DMS153 (cell line): ENCODE data around the gene HEYL.
A peak's percentile ranks its signal among the peaks of the same experiment; 100 is the strongest.

Source experiments
- DNase-seq: peaks from one replicate; lab custom pipeline; 2025; lab: John Stamatoyannopoulos, UW

HEYL gene

GRCh38 chr1:39666772-39667171 is 27.3 kb upstream of the HEYL start:
- no peak for DNase-seq

GRCh38 chr1:39663559-39663958 is 24.1 kb upstream of the HEYL start:
- DNase-seq = no peak

DNA sequence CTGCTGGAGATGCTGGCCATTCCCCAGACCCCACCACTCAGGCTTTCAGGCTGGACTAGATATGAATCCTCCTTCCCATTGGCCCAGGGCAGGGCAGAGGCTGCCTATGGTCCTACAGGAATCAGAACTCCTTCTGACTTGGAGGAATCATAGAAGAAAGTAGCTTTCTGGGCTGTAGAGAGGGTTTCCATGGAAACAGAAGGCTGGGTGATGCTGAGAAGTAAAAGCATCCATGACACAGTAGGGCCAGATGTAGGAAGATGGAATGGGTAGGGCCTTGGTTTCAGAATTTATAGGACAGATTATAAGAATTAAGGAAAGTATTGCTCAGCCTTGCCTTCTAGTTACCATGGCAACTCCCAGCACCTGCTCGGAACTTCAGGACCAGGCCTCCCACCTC is 23.4 kb upstream of the HEYL start:
- no peak for DNase-seq

- DNase-seq = no peak
Observed at GRCh38 chr1:39659538-39659937, 20.1 kb upstream of the HEYL start.

DNA sequence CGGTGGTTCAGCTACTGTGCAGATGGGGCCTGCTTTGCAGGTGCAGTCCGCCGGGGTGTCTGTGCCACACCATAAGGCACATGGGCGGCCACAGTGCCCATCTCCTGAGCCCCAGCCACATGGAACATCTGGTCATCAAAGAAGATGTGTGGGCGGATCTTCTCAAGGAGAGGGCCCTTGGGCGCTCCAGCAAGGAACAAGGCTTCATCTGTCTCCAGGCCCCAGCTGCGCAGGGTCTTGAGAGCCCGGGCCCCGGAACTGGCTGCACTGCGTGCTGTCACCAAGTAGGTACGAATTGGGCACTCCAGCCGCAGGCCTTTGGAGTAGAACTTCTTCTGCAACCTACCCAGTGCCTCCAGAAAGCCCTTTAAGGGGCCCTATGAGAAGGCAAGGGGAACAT is 19.7 kb upstream of the HEYL start:
- DNase-seq = no peak

DNA sequence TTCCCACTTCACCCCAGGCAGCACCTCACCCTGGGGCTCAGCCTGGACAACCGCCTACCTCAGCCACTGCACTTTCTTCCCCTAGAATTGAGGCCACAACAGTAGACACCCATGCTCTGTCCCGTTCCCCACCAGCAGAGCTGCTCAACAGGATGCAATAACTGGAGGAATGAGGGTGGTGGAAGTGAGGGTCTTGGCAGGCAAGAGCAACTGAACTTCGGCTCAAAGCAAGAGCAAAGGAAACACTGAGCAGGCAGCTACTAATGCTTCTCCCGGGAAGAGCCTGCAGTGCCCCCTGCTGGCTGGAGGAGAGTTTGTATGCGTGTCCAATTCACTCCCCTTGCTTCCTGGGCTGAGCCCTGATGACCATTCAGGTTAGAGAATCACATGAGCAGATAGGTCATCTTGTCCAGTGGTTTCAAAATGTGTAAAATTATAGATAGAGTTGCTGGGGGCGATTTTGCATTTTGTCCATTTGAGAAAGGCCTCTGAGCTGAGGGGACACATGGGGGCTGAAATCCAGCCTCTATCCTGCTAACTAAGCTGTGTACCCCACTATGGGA is 18.6 kb upstream of the HEYL start:
- DNase-seq = peak; percentile 67

DNA sequence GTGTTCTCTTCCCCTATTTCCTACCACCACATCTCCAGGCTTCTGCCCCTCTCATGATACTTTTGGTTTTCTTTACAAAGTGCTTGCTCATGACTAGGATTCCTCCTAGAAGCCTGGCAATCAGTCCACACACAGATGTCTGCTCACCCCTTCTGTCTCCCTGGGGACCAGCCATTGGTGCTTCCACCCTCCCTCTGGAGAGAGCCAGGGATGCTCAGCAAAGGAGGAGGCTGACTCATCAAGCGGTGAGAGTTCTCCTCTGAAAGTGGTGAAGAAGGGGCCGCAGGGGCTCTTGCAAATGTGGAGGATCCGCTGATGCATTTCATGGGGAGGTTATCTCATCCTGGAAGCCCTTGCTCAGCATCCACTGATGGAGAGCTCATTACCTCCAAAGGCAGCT is 18.0 kb upstream of the HEYL start:
- DNase-seq = no peak

- no peak for DNase-seq
Observed at GRCh38 chr1:39656391-39656790, 16.9 kb upstream of the HEYL start.

GRCh38 chr1:39655578-39656268 is 16.3 kb upstream of the HEYL start:
- no peak for DNase-seq

DNA sequence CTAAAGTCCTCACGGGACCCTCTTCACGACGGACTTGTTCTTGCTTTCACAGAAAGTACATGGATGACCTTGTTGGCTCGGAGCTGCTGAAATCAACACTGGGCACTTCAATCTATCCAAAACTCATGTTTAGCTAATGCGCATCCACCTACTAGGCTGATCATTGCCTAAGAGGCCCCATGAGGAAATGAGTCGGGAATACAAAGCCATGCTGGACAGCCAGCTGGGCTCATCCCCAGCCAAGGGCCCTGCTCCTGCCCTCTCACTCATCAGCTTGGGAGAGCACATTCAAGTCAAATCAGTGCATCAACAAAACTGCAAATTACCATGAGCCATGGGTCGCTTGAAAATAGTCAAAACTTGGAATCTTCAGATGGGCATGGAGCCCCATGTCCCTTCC is 14.8 kb upstream of the HEYL start:
- DNase-seq = no peak

DNA sequence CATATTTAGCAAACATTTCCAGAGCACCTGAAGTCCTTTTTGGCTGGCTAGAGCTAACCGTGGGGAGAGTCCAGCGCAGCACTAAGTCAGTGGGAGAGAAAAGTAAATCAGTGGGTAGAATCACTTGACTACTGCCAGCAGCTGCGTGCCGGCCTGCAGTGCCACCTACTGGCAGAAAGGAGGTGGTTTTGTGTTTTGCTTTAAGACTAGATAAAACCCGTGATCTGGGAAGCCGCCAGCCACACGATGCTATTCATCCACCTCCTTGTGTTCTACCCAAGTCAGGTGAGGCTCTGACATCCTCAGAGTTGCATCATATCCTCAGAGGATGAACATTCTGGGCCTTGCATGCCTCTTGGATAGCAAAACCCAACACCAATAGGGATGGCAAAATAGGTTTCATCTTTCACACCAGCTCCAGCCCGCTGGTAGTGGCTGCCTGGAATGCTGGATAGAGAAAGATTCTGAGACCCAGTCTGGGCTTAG is 14.1 kb upstream of the HEYL start:
- peak; percentile 82 for DNase-seq

- no peak for DNase-seq
Observed at GRCh38 chr1:39652554-39652953, 13.1 kb upstream of the HEYL start.

DNA sequence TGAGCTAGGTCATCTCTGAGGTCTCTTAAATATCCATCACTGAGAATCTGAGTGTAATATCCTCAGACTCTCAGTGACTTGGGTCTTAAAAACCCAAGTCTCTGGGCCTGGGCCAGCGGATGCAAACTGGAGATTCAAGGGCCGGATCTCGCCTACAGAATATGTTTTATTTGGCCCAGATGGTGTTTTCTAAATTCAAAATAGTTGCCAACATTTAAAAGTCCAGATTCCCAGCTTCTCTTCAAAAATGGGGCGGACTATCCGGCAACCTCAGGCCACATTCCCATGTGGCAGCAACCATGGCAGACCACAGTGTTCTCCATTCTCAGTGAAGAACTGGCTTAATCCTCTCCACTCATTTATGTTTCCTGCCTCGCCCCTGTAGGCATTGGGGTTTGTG is 12.7 kb upstream of the HEYL start:
- no peak for DNase-seq

GRCh38 chr1:39650431-39650830 is 11.0 kb upstream of the HEYL start:
- no peak for DNase-seq

- no peak for DNase-seq
Observed at GRCh38 chr1:39649636-39650185, 10.3 kb upstream of the HEYL start.

DNA sequence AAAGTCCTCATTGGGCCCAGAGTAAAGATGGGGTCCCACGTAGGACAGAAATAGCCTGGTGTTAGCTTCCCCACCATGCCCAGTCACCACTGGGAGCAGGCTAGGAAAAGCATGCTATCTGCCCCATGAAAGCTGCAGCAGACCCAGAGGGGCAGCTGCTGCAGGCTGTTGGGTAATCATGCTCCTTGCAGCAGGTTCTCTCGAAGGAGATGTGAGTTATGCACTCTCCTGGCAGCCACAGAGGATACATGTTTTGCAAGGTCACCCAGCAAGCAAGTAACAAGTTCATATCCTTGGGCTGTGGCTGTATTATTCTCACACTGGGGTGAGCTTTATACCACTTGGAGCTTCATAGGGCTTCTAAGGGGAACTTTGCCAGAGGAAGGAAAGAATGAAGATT is 9.1 kb upstream of the HEYL start:
- DNase-seq = no peak

GRCh38 chr1:39647247-39647646 is 7.8 kb upstream of the HEYL start:
- DNase-seq = no peak

DNA sequence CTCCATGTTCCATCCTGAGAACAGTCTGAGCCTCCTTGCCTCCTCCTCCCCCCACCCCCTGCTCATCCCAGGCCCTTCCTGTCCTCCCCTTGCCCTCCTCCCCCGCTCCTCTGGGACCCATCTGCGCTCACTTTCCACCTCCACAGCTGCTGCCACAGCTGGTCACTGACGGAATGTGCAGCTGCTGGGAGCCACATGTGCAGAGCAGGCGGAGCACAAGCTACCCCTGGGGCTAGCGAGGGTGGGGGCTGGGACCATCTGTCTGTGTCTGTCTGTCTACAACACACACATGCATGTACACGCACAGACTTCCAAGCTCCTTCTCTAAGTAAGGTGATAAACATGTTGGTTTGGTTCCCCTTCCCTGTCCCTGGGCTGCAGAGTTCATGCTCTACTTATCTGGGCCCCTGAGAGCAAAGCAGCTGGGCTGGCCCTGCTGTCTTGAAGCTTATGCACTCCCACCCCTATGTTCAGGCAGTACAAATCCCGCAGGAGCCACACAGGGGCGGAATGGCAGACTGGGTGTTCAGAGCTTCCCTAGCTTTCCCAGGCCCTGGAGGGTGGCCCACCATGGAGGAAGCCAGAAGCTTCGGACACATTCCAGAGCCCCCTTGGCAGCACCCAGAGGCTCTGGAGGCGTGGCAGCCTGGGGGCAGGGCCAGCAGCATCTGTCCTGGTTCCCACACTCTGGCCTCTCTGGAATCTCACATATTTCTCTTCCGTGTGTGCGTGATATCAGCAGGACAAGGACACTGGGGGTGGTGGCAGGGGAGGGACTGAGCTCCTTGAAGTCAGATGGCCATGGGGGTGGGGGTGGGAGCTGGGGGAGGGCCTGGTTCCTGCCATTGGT is 7.0 kb upstream of the HEYL start:
- no peak for DNase-seq

DNA sequence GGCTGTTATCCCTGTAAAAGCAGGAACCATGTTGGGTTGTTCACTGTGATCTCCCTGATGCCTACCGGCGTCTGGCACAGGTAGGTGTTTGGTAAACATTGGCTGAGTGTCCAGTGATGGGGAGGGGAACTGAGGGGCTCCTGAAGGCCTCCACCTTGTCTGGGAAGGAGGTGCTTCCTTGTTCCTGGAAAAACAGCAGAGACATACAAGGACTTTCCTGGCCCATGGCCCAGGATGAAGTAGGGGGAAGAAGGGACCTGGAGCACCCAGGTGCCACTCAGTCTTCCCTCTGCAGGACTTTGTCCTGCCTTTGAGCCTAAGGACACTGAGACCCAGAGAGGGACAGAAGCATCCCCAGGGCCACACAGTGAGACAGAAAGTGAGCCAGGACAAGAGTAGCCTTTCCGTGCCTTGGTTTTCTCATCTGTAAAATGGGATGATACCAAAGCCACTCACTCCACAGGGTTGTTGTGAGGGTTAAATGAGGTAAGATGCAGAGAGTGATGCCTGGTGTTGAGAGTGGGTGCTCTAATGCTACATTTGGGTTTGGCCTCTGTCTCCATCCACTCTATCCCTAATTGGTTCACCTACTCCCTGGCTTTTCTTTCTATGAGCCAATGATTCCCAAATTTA is 6.1 kb upstream of the HEYL start:
- DNase-seq = no peak

DNA sequence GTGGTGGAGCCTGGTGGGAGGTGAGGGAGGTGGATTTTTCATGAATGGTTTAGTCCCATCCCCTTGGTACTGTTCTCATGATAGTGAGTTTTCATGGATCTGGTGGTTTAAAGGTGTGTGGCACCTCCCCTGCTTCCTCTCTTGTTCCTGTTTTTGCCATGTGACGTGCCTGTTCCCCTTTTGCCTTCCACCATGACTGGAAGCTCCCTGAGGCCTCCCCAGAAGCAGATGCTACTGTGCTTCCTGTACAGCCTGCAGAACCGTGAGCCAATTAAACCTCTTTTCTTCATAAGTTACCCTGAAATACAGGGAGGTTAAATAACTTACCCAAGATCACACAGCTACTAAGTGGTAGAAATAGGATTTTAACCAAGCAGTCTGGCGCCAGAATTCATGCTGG is 4.3 kb upstream of the HEYL start:
- no peak for DNase-seq

GRCh38 chr1:39642796-39643195 is 3.4 kb upstream of the HEYL start:
- DNase-seq = no peak

DNA sequence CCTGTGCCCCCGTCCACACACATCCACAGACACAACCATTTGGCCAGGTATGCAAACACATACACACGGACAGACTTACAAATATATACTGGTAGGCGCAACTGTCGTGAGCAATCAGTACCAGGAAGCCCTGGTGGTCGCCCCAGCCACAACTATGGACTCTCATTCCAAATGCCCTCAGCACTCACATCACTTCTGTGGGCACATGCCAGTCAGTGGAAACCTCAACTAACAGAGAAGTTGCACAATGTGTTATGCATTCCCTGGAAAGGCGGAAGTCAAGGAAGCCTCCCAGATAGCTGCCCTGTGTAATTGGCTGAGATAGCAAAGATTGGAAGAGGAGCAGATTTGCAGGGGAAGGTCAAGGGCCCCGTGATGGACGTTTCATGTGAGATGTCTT is 1.4 kb upstream of the HEYL start:
- no peak for DNase-seq

GRCh38 chr1:39638965-39639304 is 508 bp downstream of the HEYL start:
- no peak for DNase-seq
